Tibial nerve (tissue), 4 donors: ENCODE results near the gene PLG. TPM values are rescaled to one million over a fixed set of nuclear protein-coding genes. Genes with fewer than 3 reads are reported as not detected.

Source experiments
- DNase-seq, 2 donors: peaks; one replicate each; pipeline ENCODE4 v3.0.0-alpha.2; 2019; ENCODE audit warnings: low spot score in 2 of 2
- H3K27ac ChIP-seq, 4 donors: fragments of 200-600 bp; sonication (generic) in 3 of 4; one replicate each; pipeline ENCODE4 v1.5.1; 2017 to 2019; ENCODE audit warnings: mild to moderate bottlenecking in 1 of 4
- H3K27me3 ChIP-seq, 2 donors: fragments of 200-600 bp; sonication (generic) in 1 of 2; one replicate each; pipeline versions ENCODE4 v1.5.1 to v1.6.0; 2017 to 2019
- H3K36me3 ChIP-seq, 3 donors: fragments of 200-600 bp; sonication (generic); one replicate each; pipeline ENCODE4 v1.5.1; 2018 to 2019
- H3K4me1 ChIP-seq, 4 donors: fragments of 200-600 bp; sonication (generic) in 3 of 4; one replicate each; pipeline ENCODE4 v1.5.1; 2017 to 2019
- H3K4me3 ChIP-seq, 4 donors: fragments of 200-600 bp; sonication (generic) in 3 of 4; one replicate each; pipeline ENCODE4 v1.5.1; 2017 to 2019; ENCODE audit warnings: mild to moderate bottlenecking in 1 of 4, moderate library complexity in 1 of 4
- H3K9me3 ChIP-seq, 4 donors: fragments of 200-600 bp; sonication (generic) in 3 of 4; one replicate each; pipeline ENCODE4 v1.5.1; 2017 to 2019
- EP300 ChIP-seq, 2 donors: sonication (generic); formaldehyde crosslinking; IDR thresholded peaks; one replicate each; pipeline ENCODE4 v1.6.1; 2017; ENCODE audit warnings: antibody characterized with exemption in 2 of 2, mild to moderate bottlenecking in 1 of 2
- POLR2A ChIP-seq, 2 donors: fragments of 450-650 bp; IDR thresholded peaks; one replicate each; pipeline ENCODE4 v1.6.1; 2017; ENCODE audit warnings: antibody characterized with exemption in 2 of 2, mild to moderate bottlenecking in 2 of 2, moderate library complexity in 2 of 2
- WGBS, 2 donors: methylation state at CpG; one replicate each; pipeline ENCODE4 v1.1.5; 2018; 5-methylcytosine and 5-hydroxymethylcytosine counted together
- total RNA-seq, 4 donors: library from RNA; depleted of rRNA; stranded (reverse); fragments of >200 nt; gene quantifications; one replicate each; pipeline ENCODE4 v1.1.0, GENCODE V29; 2016
- TF ChIP-seq, protein P1 (sequence below), 5 experiments: fragments of 200-600 bp in 3 of 5; fragments of 450-650 bp in 2 of 5; sonication (generic) in 3 of 5; IDR thresholded peaks; one replicate each; pipeline ENCODE4 v1.5.1; 2016 to 2019; ENCODE audit warnings: antibody characterized with exemption in 5 of 5, mild to moderate bottlenecking in 3 of 5, moderate library complexity in 2 of 5

Gene PLG
- total RNA-seq, 4 donors from 2014 or later = 2.5 TPM; not detected in 3

DNA sequence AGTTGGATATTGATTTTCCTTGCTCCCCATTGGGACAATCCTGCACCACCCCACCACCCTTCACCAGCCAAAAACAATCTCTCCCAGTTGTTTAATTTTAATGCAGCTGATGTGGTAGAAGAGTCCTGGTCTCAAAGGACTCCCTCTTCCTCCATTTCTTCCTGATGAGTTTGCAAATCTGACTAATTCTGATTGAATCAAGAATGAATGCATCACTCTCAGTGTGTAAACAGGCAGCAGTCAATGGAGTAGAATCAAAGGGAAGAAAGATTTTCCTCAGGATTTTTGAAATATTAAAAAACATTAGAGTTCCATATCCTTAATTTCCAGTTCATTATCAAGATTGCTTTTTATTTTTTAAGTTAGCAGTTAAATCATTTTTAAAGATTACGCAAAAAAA, 54.0 kb downstream of the PLG start:
- H3K4me1 ChIP-seq = no peaks in the 10 kb centered on the region
- no peak for DNase-seq
- 95 to 100% methylated on average over 1 of the region's 1 CpG for WGBS, 2 donors
- no peaks in the 10 kb centered on the region for H3K36me3 ChIP-seq
- no peak overlapping the region for H3K27ac ChIP-seq
- TF ChIP-seq EP300 (IDR thresholded peaks at IDR 0.05) (no peak), POLR2A (IDR thresholded peaks at IDR 0.05) (no peak)
- TF ChIP-seq, protein P1, sequence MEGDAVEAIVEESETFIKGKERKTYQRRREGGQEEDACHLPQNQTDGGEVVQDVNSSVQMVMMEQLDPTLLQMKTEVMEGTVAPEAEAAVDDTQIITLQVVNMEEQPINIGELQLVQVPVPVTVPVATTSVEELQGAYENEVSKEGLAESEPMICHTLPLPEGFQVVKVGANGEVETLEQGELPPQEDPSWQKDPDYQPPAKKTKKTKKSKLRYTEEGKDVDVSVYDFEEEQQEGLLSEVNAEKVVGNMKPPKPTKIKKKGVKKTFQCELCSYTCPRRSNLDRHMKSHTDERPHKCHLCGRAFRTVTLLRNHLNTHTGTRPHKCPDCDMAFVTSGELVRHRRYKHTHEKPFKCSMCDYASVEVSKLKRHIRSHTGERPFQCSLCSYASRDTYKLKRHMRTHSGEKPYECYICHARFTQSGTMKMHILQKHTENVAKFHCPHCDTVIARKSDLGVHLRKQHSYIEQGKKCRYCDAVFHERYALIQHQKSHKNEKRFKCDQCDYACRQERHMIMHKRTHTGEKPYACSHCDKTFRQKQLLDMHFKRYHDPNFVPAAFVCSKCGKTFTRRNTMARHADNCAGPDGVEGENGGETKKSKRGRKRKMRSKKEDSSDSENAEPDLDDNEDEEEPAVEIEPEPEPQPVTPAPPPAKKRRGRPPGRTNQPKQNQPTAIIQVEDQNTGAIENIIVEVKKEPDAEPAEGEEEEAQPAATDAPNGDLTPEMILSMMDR (IDR thresholded peaks at IDR 0.05) = no peak
- no peaks in the 10 kb centered on the region for H3K27me3 ChIP-seq
- no peak overlapping the region for H3K4me3 ChIP-seq
- H3K9me3 ChIP-seq = peaks cover 0 to under 1% (median 0%) of the 10 kb centered on the region in 4 donors

DNA sequence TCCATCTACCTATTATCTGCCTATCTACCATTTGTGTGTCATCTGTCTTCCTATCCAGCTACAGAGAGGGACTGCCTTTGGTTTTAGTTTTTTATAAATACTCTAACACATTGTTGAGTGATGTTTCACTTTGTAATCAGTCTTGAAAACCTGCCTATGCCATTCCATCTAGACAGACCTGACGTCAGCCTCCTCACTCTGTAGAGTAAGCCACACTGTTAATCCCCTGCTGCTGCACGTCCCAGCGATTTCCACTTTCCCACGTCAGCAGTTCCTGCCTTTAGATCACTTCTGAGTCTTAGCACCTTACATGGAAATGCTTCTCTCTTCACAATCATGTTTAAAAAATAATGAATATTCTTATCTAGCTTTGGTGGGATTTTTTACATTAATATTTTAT, 54.8 kb downstream of the PLG start:
- H3K27me3 ChIP-seq = no peaks in the 10 kb centered on the region
- peaks cover 0 to 6% (median 0%) of the 10 kb centered on the region in 4 donors for H3K9me3 ChIP-seq
- H3K4me1 ChIP-seq = no peaks in the 10 kb centered on the region
- no peak overlapping the region for H3K27ac ChIP-seq
- TF ChIP-seq POLR2A (IDR thresholded peaks at IDR 0.05) = no peak
- TF ChIP-seq EP300 (IDR thresholded peaks at IDR 0.05) = no peak
- TF ChIP-seq, protein P1 (IDR thresholded peaks at IDR 0.05) = no peak
- no peaks in the 10 kb centered on the region for H3K36me3 ChIP-seq
- no peak overlapping the region for H3K4me3 ChIP-seq
- DNase-seq = no peak
- WGBS, 2 donors = 65 to 66% methylated on average over 4 of the region's 4 CpGs

DNA sequence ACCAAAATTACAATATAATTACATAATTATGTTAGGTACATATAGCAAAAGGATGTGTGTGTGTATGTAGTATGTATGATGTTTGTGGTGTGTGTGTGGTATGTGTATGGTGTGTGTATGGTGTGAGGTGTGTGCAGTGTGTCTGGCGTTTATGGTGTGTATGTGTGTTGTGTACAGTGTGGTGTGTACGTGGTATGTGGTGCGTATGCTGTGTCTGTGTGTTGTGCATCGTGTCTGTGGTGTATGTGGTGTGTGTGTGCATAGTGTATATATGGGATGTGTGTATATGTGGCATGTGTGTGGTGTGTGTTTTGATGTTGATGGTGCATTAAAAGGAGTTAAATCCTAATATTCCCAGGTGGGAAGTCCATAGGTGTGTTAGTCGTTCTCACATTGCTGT, 62.8 kb downstream of the PLG start:
- no peaks in the 10 kb centered on the region for H3K36me3 ChIP-seq
- no peak overlapping the region for H3K4me3 ChIP-seq
- WGBS, 2 donors = 90 to 91% methylated on average over 5 of the region's 5 CpGs
- DNase-seq = no peak
- peaks cover 0 to 16% (median 0%) of the 10 kb centered on the region in 4 donors for H3K9me3 ChIP-seq
- H3K27ac ChIP-seq = no peak overlapping the region
- H3K4me1 ChIP-seq = peaks cover 0 to 12% (median 0%) of the 10 kb centered on the region in 4 donors
- H3K27me3 ChIP-seq = peaks cover 0 to 4% of the 10 kb centered on the region in 2 donors
- TF ChIP-seq POLR2A (IDR thresholded peaks at IDR 0.05) (no peak), EP300 (IDR thresholded peaks at IDR 0.05) (no peak)
- TF ChIP-seq, protein P1 (IDR thresholded peaks at IDR 0.05) = no peak

DNA sequence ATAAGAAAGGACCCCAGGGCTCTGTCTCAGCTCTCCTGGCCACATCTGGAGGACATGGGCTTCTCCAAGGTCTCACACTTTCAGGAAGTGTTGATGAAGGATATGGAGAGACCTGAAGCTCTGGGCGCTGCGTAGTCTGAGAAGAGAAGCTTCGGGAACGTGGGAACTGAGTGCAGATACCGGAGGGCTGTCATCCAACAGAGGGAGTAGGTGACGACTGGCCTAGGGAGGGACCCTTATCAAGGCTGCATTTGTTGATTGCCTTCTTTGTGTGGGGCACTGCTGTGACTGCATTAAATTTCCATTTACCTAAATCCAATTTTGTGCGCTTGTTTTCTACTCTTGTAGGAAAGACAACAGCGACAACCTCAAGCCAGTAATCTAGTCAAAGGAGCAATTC, 63.4 kb downstream of the PLG start:
- no peak for DNase-seq
- Histone ChIP-seq H3K27ac (no peak overlapping the region), H3K36me3 (no peaks in the 10 kb centered on the region), H3K27me3 (peaks cover 0 to 4% of the 10 kb centered on the region in 2 donors), H3K4me1 (peaks cover 0 to 12% (median 0%) of the 10 kb centered on the region in 4 donors), H3K4me3 (no peak overlapping the region), H3K9me3 (peaks cover 0 to 16% (median 0%) of the 10 kb centered on the region in 4 donors)
- TF ChIP-seq POLR2A (IDR thresholded peaks at IDR 0.05) (no peak), EP300 (IDR thresholded peaks at IDR 0.05) (no peak)
- TF ChIP-seq, protein P1 (IDR thresholded peaks at IDR 0.05) = no peak
- WGBS, 2 donors = 70 to 80% methylated on average over 8 of the region's 8 CpGs

DNA sequence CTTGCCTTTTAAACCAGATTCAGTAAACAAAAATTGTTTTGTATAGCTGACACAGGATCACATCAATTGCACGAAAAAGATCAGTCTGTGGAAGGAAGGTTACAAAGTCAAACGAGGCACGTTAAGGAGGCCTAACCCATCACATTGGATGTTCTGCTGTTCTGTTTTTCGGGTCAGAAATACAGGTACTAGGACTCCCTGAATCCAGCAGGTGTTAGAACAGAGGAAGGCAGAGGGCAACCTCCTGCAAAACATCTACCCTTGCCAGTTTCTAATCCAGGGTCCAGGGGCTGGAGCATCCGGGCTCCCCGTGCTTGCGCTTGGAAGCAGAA, 64.6 kb downstream of the PLG start:
- no peak for DNase-seq
- Histone ChIP-seq H3K27me3 (peaks cover 0 to 4% of the 10 kb centered on the region in 2 donors), H3K4me3 (peak overlapping the region in 3 of 4 donors; percentile 27 to 57 (median 47)), H3K4me1 (peaks cover 0 to 12% (median 0%) of the 10 kb centered on the region in 4 donors), H3K9me3 (peaks cover 0 to 10% (median 0%) of the 10 kb centered on the region in 4 donors), H3K27ac (no peak overlapping the region), H3K36me3 (no peaks in the 10 kb centered on the region)
- no peak for TF ChIP-seq POLR2A (IDR thresholded peaks at IDR 0.05)
- no peak for TF ChIP-seq EP300 (IDR thresholded peaks at IDR 0.05)
- TF ChIP-seq, protein P1 (IDR thresholded peaks at IDR 0.05) = no peak
- 18 to 19% methylated on average over 7 of the region's 7 CpGs for WGBS, 2 donors
